ENCODE results near the gene FKBP15. TPM values are rescaled to one million over a fixed set of nuclear protein-coding genes. Genes with fewer than 3 reads are reported as not detected.

The FKBP15 gene
- polyA plus RNA-seq, 1 donor (not counting 4 experiments of a cell fraction or from before 2014, with no cell fraction given): 22.4 TPM

- Histone ChIP-seq H3K4me3 (ENCODE audit: control insufficient read depth in 2 of 3, extremely low read depth in 1 of 3, insufficient read depth in 2 of 3, low read depth in 1 of 3, low read length in 3 of 3) (no peak overlapping the region), H3K9me1 (ENCODE audit: control insufficient read depth, extremely low read depth, insufficient read depth, low read length) (no peaks in the 10 kb centered on the region), H3K36me3 (ENCODE audit: control insufficient read depth in 2 of 2, extremely low read depth in 1 of 2, insufficient read depth in 2 of 2, low read length in 2 of 2) (no peaks in the 10 kb centered on the region), H3K4me2 (ENCODE audit: control insufficient read depth, extremely low read depth, insufficient read depth, low read depth, low read length) (no peak overlapping the region), H3K9ac (ENCODE audit: control insufficient read depth, extremely low read depth, insufficient read depth, low read length) (no peak overlapping the region), H3K9me3 (ENCODE audit: control insufficient read depth, low read depth, low read length) (no peaks in the 10 kb centered on the region), H3K27ac (ENCODE audit: control insufficient read depth, insufficient read depth, low read length) (no peak overlapping the region), H3K27me3 (ENCODE audit: control insufficient read depth, extremely low read depth, insufficient read depth, low read length) (no peaks in the 10 kb centered on the region), H4K20me1 (ENCODE audit: control insufficient read depth, extremely low read depth, insufficient read depth, low read length) (no peaks in the 10 kb centered on the region), H2AFZ (ENCODE audit: control insufficient read depth, low read length) (no peak overlapping the region), H3K79me2 (ENCODE audit: control insufficient read depth, insufficient read depth, low read length) (no peaks in the 10 kb centered on the region), H3K4me1 (ENCODE audit: control insufficient read depth, extremely low read depth, insufficient read depth, low read length) (no peaks in the 10 kb centered on the region)
- no peak for TF ChIP-seq EZH2 (IDR thresholded peaks at IDR 0.05; ENCODE audit: low read length)
- TF ChIP-seq, protein P1, sequence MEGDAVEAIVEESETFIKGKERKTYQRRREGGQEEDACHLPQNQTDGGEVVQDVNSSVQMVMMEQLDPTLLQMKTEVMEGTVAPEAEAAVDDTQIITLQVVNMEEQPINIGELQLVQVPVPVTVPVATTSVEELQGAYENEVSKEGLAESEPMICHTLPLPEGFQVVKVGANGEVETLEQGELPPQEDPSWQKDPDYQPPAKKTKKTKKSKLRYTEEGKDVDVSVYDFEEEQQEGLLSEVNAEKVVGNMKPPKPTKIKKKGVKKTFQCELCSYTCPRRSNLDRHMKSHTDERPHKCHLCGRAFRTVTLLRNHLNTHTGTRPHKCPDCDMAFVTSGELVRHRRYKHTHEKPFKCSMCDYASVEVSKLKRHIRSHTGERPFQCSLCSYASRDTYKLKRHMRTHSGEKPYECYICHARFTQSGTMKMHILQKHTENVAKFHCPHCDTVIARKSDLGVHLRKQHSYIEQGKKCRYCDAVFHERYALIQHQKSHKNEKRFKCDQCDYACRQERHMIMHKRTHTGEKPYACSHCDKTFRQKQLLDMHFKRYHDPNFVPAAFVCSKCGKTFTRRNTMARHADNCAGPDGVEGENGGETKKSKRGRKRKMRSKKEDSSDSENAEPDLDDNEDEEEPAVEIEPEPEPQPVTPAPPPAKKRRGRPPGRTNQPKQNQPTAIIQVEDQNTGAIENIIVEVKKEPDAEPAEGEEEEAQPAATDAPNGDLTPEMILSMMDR (optimal IDR thresholded peaks at IDR 0.05 in 1 of 3, IDR thresholded peaks at IDR 0.05 in 1 of 3, conservative IDR thresholded peaks at IDR 0.05 in 1 of 3; ENCODE audit: extremely low read depth in 1 of 3, insufficient read depth in 2 of 3, low read length in 3 of 3): no peak
- DNase-seq (ENCODE audit: low read depth, low spot score): no peak
- dilution Hi-C loops (cut with MboI; ENCODE audit: extremely low pct_ligation_motif_present, low sequenced_read_pairs): no loop called here
- FAIRE-seq: no peak
These were observed 26.6 kb upstream of the FKBP15 start for GRCh38 chr9:113247640-113248039.

GRCh38 chr9:113246928-113247327 lies 25.9 kb upstream of the FKBP15 start:
- no peak for FAIRE-seq
- Histone ChIP-seq H3K4me3 (ENCODE audit: control insufficient read depth in 2 of 3, extremely low read depth in 1 of 3, insufficient read depth in 2 of 3, low read depth in 1 of 3, low read length in 3 of 3) (no peak overlapping the region), H3K27me3 (ENCODE audit: control insufficient read depth, extremely low read depth, insufficient read depth, low read length) (no peaks in the 10 kb centered on the region), H3K9ac (ENCODE audit: control insufficient read depth, extremely low read depth, insufficient read depth, low read length) (no peak overlapping the region), H3K4me2 (ENCODE audit: control insufficient read depth, extremely low read depth, insufficient read depth, low read depth, low read length) (no peak overlapping the region), H2AFZ (ENCODE audit: control insufficient read depth, low read length) (no peak overlapping the region), H3K4me1 (ENCODE audit: control insufficient read depth, extremely low read depth, insufficient read depth, low read length) (no peaks in the 10 kb centered on the region), H3K36me3 (ENCODE audit: control insufficient read depth in 2 of 2, extremely low read depth in 1 of 2, insufficient read depth in 2 of 2, low read length in 2 of 2) (no peaks in the 10 kb centered on the region), H3K9me3 (ENCODE audit: control insufficient read depth, low read depth, low read length) (no peaks in the 10 kb centered on the region), H3K9me1 (ENCODE audit: control insufficient read depth, extremely low read depth, insufficient read depth, low read length) (no peaks in the 10 kb centered on the region), H4K20me1 (ENCODE audit: control insufficient read depth, extremely low read depth, insufficient read depth, low read length) (no peaks in the 10 kb centered on the region), H3K27ac (ENCODE audit: control insufficient read depth, insufficient read depth, low read length) (no peak overlapping the region), H3K79me2 (ENCODE audit: control insufficient read depth, insufficient read depth, low read length) (no peaks in the 10 kb centered on the region)
- no peak for DNase-seq (ENCODE audit: low read depth, low spot score)
- TF ChIP-seq, protein P1 (optimal IDR thresholded peaks at IDR 0.05 in 1 of 3, IDR thresholded peaks at IDR 0.05 in 1 of 3, conservative IDR thresholded peaks at IDR 0.05 in 1 of 3; ENCODE audit: extremely low read depth in 1 of 3, insufficient read depth in 2 of 3, low read length in 3 of 3): no peak
- no peak for TF ChIP-seq EZH2 (IDR thresholded peaks at IDR 0.05; ENCODE audit: low read length)
- dilution Hi-C loops (cut with MboI; ENCODE audit: extremely low pct_ligation_motif_present, low sequenced_read_pairs): no loop called here
